K562 (cell line): ENCODE results near the gene GNPAT. TPM values are rescaled to one million over a fixed set of nuclear protein-coding genes. Genes with fewer than 3 reads are reported as not detected.

ENCODE experiments used
- CBX3 ChIP-seq, 2 experiments: IDR thresholded peaks; 1 replicate in 1 of 2; 2 replicates in 1 of 2; pipeline ENCODE4 v1.6.1; 2012; ENCODE audit warnings: inconsistent platforms in 2 of 2, low read length in 2 of 2, borderline replicate concordance in 1 of 2, control low read depth in 1 of 2
- CREB1 ChIP-seq, 2 experiments: sonication (generic) in 1 of 2; formaldehyde crosslinking in 1 of 2; IDR thresholded peaks; 2 replicates each; pipeline versions ENCODE4 v1.6.1 to v1.8.0; 2012 to 2022; ENCODE audit warnings: inconsistent platforms in 1 of 2, mild to moderate bottlenecking in 1 of 2, missing genetic modification reagents in 1 of 2, moderate library complexity in 1 of 2
- ETV6 ChIP-seq, 3 experiments: fragments of 150-350 bp in 1 of 3; sonication (generic) in 1 of 3; formaldehyde crosslinking in 1 of 3; IDR thresholded peaks; 2 replicates each; pipeline versions ENCODE4 v1.6.1 to v1.8.0; 2014 to 2022; ENCODE audit warnings: borderline replicate concordance in 2 of 3, low read depth in 2 of 3, antibody characterized with exemption in 1 of 3, low read length in 1 of 3, mild to moderate bottlenecking in 1 of 3, missing genetic modification reagents in 1 of 3
- FOSL1 ChIP-seq: fragments of 200-800 bp; sonication (Bioruptor generic); conservative IDR thresholded peaks from 2 replicates; pipeline ENCODE4 v1.6.1; 2016; ENCODE audit warnings: missing genetic modification characterization, missing compliant biosample characterization
- FOXM1 ChIP-seq, 2 experiments: fragments of 450-650 bp in 1 of 2; sonication (generic) in 1 of 2; formaldehyde crosslinking in 1 of 2; IDR thresholded peaks; 2 replicates each; pipeline versions ENCODE4 v1.6.1 to v1.9.0; 2017 to 2022; ENCODE audit warnings: low read depth in 2 of 2, mild to moderate bottlenecking in 2 of 2, missing genetic modification reagents in 1 of 2, moderate library complexity in 1 of 2
- GABPB1 ChIP-seq: sonication (generic); formaldehyde crosslinking; IDR thresholded peaks from 2 replicates; pipeline ENCODE4 v1.8.0; 2022; ENCODE audit warnings: mild to moderate bottlenecking, missing genetic modification reagents
- GTF2B ChIP-seq: IDR thresholded peaks from 2 replicates; pipeline ENCODE4 v1.6.1; 2011; ENCODE audit not compliant: insufficient read length; ENCODE audit errors: extremely low read depth
- HIVEP1 ChIP-seq: fragments of 250-450 bp; sonication (Bioruptor Pico); IDR thresholded peaks from 2 replicates; pipeline ENCODE4 v1.4.0; 2020; ENCODE audit warnings: mild to moderate bottlenecking
- NCOA4 ChIP-seq: fragments of 450-650 bp; IDR thresholded peaks from 2 replicates; pipeline ENCODE4 v1.6.1; 2018; ENCODE audit warnings: mild to moderate bottlenecking; ENCODE audit not compliant: partially characterized antibody
- NELFE ChIP-seq: IDR thresholded peaks from 2 replicates; pipeline ENCODE4 v1.6.1; 2011; ENCODE audit warnings: mild to moderate bottlenecking; ENCODE audit not compliant: insufficient read depth, insufficient read length
- POLR2G ChIP-seq: fragments of 200-400 bp; formaldehyde crosslinking; IDR thresholded peaks from 2 replicates; pipeline ENCODE4 v1.6.1; 2017; ENCODE audit warnings: low read depth, mild to moderate bottlenecking, antibody characterized with exemption, low read length, moderate library complexity
- RNF2 ChIP-seq: sonication (generic); IDR thresholded peaks from 2 replicates; pipeline ENCODE4 v1.6.1; 2016
- SMAD1 ChIP-seq: fragments of 150-350 bp; IDR thresholded peaks from 2 replicates; pipeline ENCODE4 v1.6.1; 2014; ENCODE audit warnings: low read length, low read depth; ENCODE audit not compliant: partially characterized antibody
- TBP ChIP-seq: optimal IDR thresholded peaks from 2 replicates; pipeline ENCODE3; 2011; ENCODE audit warnings: low read depth, low read length, improper control_type of control experiment
- XRCC3 ChIP-seq: fragments of 450-650 bp; IDR thresholded peaks from 2 replicates; pipeline ENCODE4 v1.6.1; 2017; ENCODE audit warnings: mild to moderate bottlenecking, moderate library complexity
- XRCC5 ChIP-seq: fragments of 200-400 bp; formaldehyde crosslinking; IDR thresholded peaks from 2 replicates; pipeline ENCODE4 v1.6.1; 2017; ENCODE audit warnings: low read depth, mild to moderate bottlenecking, low read length
- ZBTB7A ChIP-seq: IDR thresholded peaks from 2 replicates; pipeline ENCODE4 v1.6.1; 2011; ENCODE audit warnings: low read depth, mild to moderate bottlenecking, low read length, moderate library complexity, borderline replicate concordance; ENCODE audit not compliant: control insufficient read depth
- ZNF165 ChIP-seq: fragments of 250-450 bp; sonication (Bioruptor Pico); IDR thresholded peaks from 2 replicates; pipeline ENCODE4 v1.4.0; 2020; ENCODE audit warnings: borderline replicate concordance
- ZNF639 ChIP-seq, 2 experiments: fragments of 200-800 bp in 1 of 2; sonication (Bioruptor generic) in 1 of 2; sonication (generic) in 1 of 2; formaldehyde crosslinking in 1 of 2; IDR thresholded peaks in 1 of 2; conservative IDR thresholded peaks in 1 of 2; 2 replicates each; pipeline versions ENCODE4 v1.5.0 to v1.6.1; 2016 to 2020; ENCODE audit warnings: missing compliant biosample characterization in 1 of 2, missing genetic modification characterization in 1 of 2, missing genetic modification reagents in 1 of 2
- ZNF707 ChIP-seq: fragments of 250-450 bp; sonication (Bioruptor Pico); conservative IDR thresholded peaks from 2 replicates; pipeline ENCODE4 v1.8.0; 2022; ENCODE audit warnings: inconsistent platforms, mild to moderate bottlenecking, moderate library complexity
- polyA plus RNA-seq, 8 experiments: library from polyadenylated mRNA; depleted of rRNA in 4 of 8; stranded (reverse) in 5 of 8; unstranded in 3 of 8; fragments of >200 nt; fragmentation: Nextera tagmentation in 2 of 8; fragmentation: Illumina TruSeq in 1 of 8; extraction: Ambion mirVana in 2 of 8; extraction: Trizol in 1 of 8; gene quantifications; 2 replicates each; pipeline versions ENCODE4 v1.2.1 to v1.2.3, GENCODE V29; 2011 to 2014; ENCODE audit warnings: inconsistent platforms in 1 of 8, missing spikeins in 1 of 8
- total RNA-seq, 7 experiments: library from RNA; depleted of rRNA in 6 of 7; stranded (reverse); fragments of >200 nt in 6 of 7; fragmentation: Illumina TruSeq in 2 of 7; extraction: Trizol in 2 of 7; gene quantifications; 2 replicates each; pipeline versions ENCODE4 v1.2.1 to v1.2.3, GENCODE V29; 2011 to 2021; ENCODE audit warnings: low replicate concordance in 1 of 7
- TF ChIP-seq, protein P1 (sequence below): fragments of 250-450 bp; sonication (Bioruptor Pico); IDR thresholded peaks from 2 replicates; pipeline ENCODE4 v1.5.0; 2021
- TF ChIP-seq, protein P2 (sequence below): fragments of 450-650 bp; formaldehyde crosslinking; IDR thresholded peaks from 2 replicates; pipeline ENCODE4 v1.4.0; 2022; ENCODE audit warnings: mild to moderate bottlenecking, moderate library complexity

Gene GNPAT
- total and polyA plus RNA-seq, 9 of the 15 experiments (the other 6 are each of a cell fraction or from before 2014, with no cell fraction given), result 32.1 to 68.8 (median 50.7) TPM

GRCh38 chr1:231240883-231241735 lies at the start of gene GNPAT (continued):
- peak; percentile 78 for TF ChIP-seq ZBTB7A
- TF ChIP-seq CREB1 (IDR thresholded peaks at IDR 0.05), result no peak
- no peak for TF ChIP-seq CREB1 (CRISPR knock-in tag; IDR thresholded peaks at IDR 0.05)
- peak; percentile 22 for TF ChIP-seq NELFE
- no peak for TF ChIP-seq FOXM1 (IDR thresholded peaks at IDR 0.05; ENCODE audit: low read depth)
- peak; percentile 75; the same call in 1 of the 2 replicates for TF ChIP-seq FOXM1 (CRISPR knock-in tag; IDR thresholded peaks at IDR 0.05; ENCODE audit: low read depth)
- TF ChIP-seq NCOA4, result no peak
- no peak for TF ChIP-seq ZNF707
- TF ChIP-seq XRCC5, result peak; percentile 62; the same call in 1 of the 2 replicates
- peak; percentile 93 for TF ChIP-seq TBP
- TF ChIP-seq SMAD1, result peak; percentile 85
- no peak for TF ChIP-seq XRCC3
- peak in 1 of 2 experiments; percentile 43; a peak in 1 of 3 replicates for TF ChIP-seq CBX3 (IDR thresholded peaks at IDR 0.05; ENCODE audit: borderline replicate concordance in 1 of 2, low read length in 2 of 2)
- TF ChIP-seq, protein P1, sequence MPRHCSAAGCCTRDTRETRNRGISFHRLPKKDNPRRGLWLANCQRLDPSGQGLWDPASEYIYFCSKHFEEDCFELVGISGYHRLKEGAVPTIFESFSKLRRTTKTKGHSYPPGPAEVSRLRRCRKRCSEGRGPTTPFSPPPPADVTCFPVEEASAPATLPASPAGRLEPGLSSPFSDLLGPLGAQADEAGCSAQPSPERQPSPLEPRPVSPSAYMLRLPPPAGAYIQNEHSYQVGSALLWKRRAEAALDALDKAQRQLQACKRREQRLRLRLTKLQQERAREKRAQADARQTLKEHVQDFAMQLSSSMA (CRISPR knock-in tag), result no peak
- TF ChIP-seq GABPB1 (CRISPR knock-in tag), result peak; percentile 78
- TF ChIP-seq ZNF165 (CRISPR knock-in tag), result no peak
- TF ChIP-seq RNF2, result peak; percentile 11; the same call in 1 of the 2 replicates
- peak in 1 of 2 experiments; percentile 65; a peak in 2 of 4 replicates for TF ChIP-seq ETV6 (IDR thresholded peaks at IDR 0.05; ENCODE audit: borderline replicate concordance in 1 of 2, low read depth in 2 of 2, low read length in 1 of 2)
- no peak; the same call in 1 of the 2 replicates for TF ChIP-seq ETV6 (CRISPR knock-in tag; IDR thresholded peaks at IDR 0.05; ENCODE audit: borderline replicate concordance)
- TF ChIP-seq ZNF639 (CRISPR knock-in tag; conservative IDR thresholded peaks at IDR 0.05 in 1 of 2, IDR thresholded peaks at IDR 0.05 in 1 of 2), result no peak
- TF ChIP-seq GTF2B, result peak; percentile 52
- peak; percentile 98 for TF ChIP-seq POLR2G
- TF ChIP-seq, protein P2, sequence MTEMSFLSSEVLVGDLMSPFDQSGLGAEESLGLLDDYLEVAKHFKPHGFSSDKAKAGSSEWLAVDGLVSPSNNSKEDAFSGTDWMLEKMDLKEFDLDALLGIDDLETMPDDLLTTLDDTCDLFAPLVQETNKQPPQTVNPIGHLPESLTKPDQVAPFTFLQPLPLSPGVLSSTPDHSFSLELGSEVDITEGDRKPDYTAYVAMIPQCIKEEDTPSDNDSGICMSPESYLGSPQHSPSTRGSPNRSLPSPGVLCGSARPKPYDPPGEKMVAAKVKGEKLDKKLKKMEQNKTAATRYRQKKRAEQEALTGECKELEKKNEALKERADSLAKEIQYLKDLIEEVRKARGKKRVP (CRISPR knock-in tag), result no peak
- 0 out of 2 replicates have a peak, but pooled peaks have one; percentile 5 for TF ChIP-seq FOSL1 (tag)
- no peak for TF ChIP-seq HIVEP1 (CRISPR knock-in tag)
